ENCODE measurements around the gene STUB1.

GRCh38 chr16:718389-718788 lies 38.2 kb downstream of the STUB1 start:
- TF ChIP-seq POLR2A (IDR thresholded peaks at IDR 0.05; ENCODE audit: low read depth, low read length) (no peak), CTCF (IDR thresholded peaks at IDR 0.05; ENCODE audit: extremely low read depth in 1 of 2, insufficient read depth in 1 of 2, low read depth in 1 of 2, low read length in 2 of 2) (no peak), MYC (IDR thresholded peaks at IDR 0.05; ENCODE audit: low read depth, low read length) (no peak)

All from endothelial cell of umbilical vein (primary cell).